ENCODE data around the gene FA2H.

- TF ChIP-seq ZFP3 (CRISPR knock-in tag; IDR thresholded peaks at IDR 0.05) (no peak), PATZ1 (CRISPR knock-in tag; IDR thresholded peaks at IDR 0.05; ENCODE audit: borderline replicate concordance) (no peak), GLIS3 (CRISPR knock-in tag; IDR thresholded peaks at IDR 0.05) (no peak)
Observed at GRCh38 chr16:74710401-74710800, 64.2 kb downstream of the FA2H start.

Measured in SK-N-SH treated with all-trans-retinoic acid at 6 μM for 48 hours (cell line).